GM12872 (cell line): ENCODE data around the gene MBD1.

Experiments
- CTCF ChIP-seq: IDR thresholded peaks from 3 replicates; pipeline ENCODE4 v1.5.1; 2011; ENCODE audit warnings: low read depth, mild to moderate bottlenecking, low read length, moderate library complexity; ENCODE audit not compliant: insufficient read depth

The MBD1 gene

GRCh38 chr18:50312296-50313030 lies 31.1 kb upstream of the MBD1 start:
- no peak for TF ChIP-seq CTCF

- TF ChIP-seq CTCF, result no peak
These were observed 30.3 kb upstream of the MBD1 start for GRCh38 chr18:50311650-50312049.

- TF ChIP-seq CTCF, result no peak
These were observed 28.8 kb upstream of the MBD1 start for GRCh38 chr18:50310080-50310479.

- no peak for TF ChIP-seq CTCF
These were observed 26.6 kb upstream of the MBD1 start for GRCh38 chr18:50307738-50308470.

GRCh38 chr18:50307400-50307737 lies 26.0 kb upstream of the MBD1 start:
- no peak for TF ChIP-seq CTCF

GRCh38 chr18:50306944-50307343 lies 25.6 kb upstream of the MBD1 start:
- no peak for TF ChIP-seq CTCF

GRCh38 chr18:50301074-50301473 lies 19.8 kb upstream of the MBD1 start:
- no peak for TF ChIP-seq CTCF
